Ovary (tissue), 3 donors: ENCODE data around the gene IL10RA.

ENCODE experiments used
- CTCF ChIP-seq, 3 donors: fragments of 450-650 bp in 2 of 3; fragments of 200-600 bp in 1 of 3; IDR thresholded peaks; one replicate each; pipeline versions ENCODE4 v1.5.1 to v1.8.0; 2016 to 2022; ENCODE audit warnings: antibody characterized with exemption in 3 of 3, mild to moderate bottlenecking in 1 of 3
- EP300 ChIP-seq: sonication (generic); formaldehyde crosslinking; IDR thresholded peaks from one replicate; pipeline ENCODE4 v1.6.1; 2017; ENCODE audit warnings: antibody characterized with exemption
- POLR2A ChIP-seq: fragments of 450-650 bp; IDR thresholded peaks from one replicate; pipeline ENCODE4 v1.6.1; 2017; ENCODE audit warnings: antibody characterized with exemption, mild to moderate bottlenecking, moderate library complexity
- donor health status: DM: no; HTN: no; CAD: no.

- TF ChIP-seq CTCF (IDR thresholded peaks at IDR 0.05) (no peak), POLR2A (no peak), EP300 (no peak)
Measured at GRCh38 chr11:117966908-117967307, 19.3 kb upstream of the IL10RA start.
